ENCODE measurements around the gene ISLR2.
"Not testable (repeated sequence)": the region's sequence is repeated elsewhere in the genome, so short reads cannot be mapped to it uniquely, and the experiment has no call there.

ISLR2 gene, protein sequence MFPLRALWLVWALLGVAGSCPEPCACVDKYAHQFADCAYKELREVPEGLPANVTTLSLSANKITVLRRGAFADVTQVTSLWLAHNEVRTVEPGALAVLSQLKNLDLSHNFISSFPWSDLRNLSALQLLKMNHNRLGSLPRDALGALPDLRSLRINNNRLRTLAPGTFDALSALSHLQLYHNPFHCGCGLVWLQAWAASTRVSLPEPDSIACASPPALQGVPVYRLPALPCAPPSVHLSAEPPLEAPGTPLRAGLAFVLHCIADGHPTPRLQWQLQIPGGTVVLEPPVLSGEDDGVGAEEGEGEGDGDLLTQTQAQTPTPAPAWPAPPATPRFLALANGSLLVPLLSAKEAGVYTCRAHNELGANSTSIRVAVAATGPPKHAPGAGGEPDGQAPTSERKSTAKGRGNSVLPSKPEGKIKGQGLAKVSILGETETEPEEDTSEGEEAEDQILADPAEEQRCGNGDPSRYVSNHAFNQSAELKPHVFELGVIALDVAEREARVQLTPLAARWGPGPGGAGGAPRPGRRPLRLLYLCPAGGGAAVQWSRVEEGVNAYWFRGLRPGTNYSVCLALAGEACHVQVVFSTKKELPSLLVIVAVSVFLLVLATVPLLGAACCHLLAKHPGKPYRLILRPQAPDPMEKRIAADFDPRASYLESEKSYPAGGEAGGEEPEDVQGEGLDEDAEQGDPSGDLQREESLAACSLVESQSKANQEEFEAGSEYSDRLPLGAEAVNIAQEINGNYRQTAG

DNA sequence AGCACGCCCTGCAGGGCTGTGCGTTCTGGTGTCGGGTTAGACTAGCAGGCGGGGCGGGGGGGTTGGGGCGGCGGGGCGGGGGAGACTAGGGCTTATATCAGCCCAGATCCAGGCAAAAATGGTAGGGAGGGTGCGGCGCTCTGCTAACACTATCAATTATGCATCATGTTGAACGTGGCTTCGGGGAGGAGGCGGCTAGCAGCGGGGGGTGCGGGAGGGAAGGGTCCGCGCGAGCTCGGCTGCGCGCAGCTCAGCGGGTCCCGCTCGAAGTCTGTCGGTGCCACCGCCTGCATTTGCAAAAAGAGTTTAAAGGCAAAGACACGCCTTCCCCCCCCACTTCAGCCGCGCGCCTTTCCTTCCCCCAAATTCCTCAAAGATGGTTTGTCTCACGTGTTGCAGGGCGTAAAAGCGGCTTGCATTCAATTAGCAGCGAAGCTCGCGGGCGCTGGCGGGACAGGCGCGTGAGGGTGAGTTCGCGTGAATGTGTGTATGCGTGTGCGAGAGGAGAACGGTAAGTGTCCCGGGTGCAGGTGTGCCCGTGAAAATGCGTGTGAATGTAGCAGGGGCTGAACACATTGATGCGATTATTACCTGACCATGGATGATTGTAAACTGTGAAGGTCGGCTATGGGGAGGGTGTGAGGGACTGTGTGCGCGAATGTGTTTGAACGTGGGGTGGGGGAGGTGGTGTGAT, at the start of gene ISLR2:
TSS of gene ISLR2 (plus strand) at position 432 of the 694 bp plus-strand sequence. CDS start 2,169 bp downstream, outside the sequence.
- no peak for FAIRE-seq

DNA sequence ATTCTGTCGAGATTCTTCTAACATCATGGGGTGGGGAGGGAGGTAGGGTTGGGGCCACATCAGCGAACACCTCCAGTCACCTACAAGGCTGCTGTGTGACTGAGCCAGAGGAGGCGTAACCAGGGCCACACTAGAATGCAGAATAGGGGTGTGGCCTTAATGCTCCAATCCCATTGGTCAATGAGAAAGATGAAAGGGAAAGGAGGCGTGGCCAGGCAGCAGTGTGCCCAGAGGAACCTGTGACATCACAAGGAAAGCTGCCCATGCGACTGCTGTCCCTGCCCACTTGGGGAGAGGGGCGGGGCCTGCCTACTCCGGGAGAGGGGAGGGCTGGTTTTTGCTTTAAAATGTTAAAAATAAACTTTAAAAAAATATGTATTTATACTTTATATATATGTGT, 47.9 kb upstream of the ISLR2 start, which contains the start of gene GOLGA6A:
TSS of gene GOLGA6A (minus strand) at position 101 of the 400 bp plus-strand sequence. CDS start at position 60, 41 bp downstream.
- FAIRE-seq: not testable (repeated sequence)

DNA sequence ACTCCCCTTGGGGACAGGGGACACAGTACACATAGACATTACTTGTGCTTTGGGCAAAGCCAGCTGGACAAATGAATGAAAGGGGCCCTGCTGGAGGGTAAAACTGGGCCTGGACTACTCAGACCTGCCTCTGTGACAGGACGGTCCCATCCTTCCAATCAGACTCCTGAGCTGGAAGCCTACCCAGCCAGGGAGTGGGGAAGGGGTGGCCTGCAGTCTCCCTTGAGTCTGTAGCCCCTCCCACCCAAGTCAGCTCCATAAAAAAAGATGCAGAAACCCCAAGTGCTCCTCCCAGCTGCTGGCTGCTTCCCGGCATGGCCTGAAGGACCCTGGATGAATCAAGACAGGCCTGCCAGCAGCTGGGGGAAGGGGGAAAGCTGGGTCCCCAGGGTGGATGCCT, 35.8 kb upstream of the ISLR2 start:
- FAIRE-seq: not testable (repeated sequence)

DNA sequence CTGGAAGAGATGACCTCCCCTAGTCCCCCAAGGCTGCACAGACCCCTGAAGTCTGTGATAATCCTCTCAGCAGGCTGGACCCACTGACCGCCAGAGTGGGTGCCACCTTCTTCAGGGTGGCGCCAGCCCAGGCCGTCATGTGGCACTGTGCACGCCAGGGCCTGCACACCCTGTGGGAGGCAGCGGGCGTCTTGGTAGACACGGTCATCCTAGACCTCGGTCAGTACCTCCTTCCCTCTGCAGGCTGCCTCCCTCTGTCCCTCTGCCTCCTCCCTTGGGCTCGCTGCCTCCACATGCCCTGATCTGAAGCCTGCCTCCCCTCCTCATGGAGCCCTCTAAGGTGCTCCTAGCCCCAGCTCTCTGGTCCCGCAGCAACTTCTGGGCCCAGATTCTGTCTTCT, 34.8 kb upstream of the ISLR2 start:
- FAIRE-seq: not testable (repeated sequence)

DNA sequence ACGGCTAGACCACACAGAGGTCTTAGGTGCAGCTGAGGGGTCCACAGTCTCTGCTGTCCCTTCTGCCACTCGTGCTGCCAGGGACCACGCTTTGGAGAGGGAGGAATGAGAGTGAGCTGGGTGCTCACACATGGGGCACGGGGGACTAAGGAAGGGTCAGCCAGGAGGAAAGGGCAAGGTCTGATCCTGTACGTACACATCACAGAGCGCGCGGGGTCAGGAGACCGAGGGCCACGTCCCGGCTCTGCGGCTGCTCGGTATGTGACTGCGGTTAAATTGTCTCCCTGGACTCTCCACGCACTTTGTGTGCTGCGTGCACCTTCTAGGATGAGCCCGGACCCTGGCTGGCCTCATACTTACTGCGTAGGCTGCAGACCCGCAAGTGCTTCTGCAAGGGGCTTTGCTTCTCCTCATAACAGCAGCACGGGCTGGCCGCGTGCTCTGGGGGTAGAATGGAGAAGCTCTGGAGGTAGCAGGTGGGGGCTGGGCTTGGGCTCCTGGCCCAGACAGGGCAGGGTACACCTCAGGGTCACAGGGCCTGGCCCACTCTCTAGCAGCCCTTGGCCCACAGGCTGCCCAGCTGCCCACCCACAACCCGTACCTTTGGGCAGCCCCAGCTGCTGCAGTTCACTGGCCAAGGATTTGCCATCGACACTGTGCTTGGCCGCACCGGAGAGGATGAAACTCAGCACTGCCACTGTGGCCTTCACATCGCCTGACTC, 33.5 kb upstream of the ISLR2 start:
- not testable (repeated sequence) for FAIRE-seq

DNA sequence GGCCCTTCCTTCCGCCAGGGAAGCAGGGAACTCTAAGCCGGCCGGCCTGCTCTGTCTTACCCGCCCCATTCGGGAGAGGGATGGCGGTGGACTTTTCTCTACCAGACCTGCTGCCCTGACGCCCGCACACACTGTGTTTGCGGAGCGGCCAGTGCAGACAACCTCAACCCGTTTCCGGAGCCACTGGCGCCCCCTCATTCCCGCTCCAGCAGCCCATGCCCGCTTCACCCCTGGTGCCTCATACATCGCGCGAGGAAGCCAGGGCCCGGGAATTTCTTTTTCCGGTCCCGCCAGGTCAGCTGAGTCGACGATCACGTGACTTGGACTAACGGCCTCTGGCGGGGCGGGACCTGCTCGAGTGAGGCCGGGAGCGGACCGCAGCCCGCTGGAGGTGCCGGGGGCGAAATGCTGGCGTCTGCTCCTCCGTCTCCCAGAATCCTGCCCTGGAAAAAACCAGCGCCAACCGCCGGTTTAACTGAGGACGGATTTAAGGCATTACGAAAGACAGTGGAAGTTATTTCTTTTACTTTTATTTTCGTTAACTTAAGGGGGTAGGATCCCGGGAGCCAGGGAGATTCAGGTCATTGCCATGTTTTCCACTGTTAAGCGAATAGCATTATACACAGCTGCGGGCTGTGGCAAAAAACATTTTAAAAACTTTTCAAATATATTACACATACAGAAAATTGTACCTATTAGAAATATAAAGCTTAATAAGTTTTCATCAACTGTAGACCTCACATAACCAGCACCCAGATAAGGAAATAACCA, 30.2 kb upstream of the ISLR2 start:
- peak; percentile 51 for FAIRE-seq

DNA sequence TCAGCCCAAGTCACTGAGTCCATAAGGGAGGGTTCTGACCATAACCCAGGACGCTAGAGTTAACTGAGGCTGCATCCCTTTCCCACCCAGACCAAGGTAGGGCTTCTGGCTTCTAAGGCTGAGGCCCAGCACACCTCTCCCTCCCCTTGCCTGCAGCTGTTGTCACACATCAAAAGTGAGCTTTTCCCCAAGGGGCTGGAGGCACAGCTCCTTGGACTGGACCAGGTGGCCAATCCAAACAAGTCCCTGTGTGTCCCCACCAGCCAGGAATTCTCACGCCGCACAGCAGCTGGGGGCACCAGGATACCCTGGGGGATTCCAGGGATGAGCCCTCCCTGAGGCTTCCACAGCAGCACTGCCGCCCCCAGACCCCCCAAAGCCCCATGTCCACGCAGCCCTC, 22.3 kb upstream of the ISLR2 start:
- FAIRE-seq: no peak

DNA sequence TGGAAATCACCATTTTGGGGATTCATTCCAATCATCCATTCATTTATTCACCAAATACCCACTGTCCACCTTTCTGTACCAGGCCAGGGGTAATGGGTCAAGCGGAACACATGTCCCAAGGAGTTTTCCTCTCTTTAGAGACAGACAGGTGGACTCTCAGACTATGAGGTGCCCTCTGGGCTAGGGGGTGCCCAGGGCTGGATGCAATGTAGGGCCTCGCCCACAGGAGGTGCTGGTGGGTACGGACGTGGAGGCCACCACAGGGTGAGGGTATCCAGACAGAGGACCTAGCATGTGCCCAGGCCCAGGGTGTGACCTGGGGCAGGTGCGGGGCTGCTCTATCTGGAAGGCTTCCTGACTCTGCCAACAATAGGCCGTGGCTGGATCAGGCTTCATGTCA, 21.8 kb upstream of the ISLR2 start:
- not testable (repeated sequence) for FAIRE-seq

DNA sequence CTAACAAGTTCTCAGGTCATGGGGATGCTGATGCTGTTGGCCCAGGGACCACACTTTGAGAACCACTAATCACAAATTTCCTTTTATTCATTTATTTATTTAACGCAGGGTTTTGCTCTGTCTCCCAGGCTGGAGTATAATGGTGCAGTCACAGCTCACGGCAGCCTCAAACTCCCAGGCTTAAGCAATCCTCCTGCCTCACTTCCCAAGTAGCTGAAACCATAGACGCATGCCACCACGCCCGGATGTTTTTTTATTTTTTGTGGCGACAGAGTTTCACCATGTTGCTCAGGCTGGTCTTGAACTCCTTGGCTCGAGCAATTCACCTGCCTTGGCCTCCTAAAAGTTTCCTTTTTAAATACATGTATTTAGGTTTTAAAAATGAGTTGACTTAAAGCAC, 20.7 kb upstream of the ISLR2 start:
- FAIRE-seq: no peak

DNA sequence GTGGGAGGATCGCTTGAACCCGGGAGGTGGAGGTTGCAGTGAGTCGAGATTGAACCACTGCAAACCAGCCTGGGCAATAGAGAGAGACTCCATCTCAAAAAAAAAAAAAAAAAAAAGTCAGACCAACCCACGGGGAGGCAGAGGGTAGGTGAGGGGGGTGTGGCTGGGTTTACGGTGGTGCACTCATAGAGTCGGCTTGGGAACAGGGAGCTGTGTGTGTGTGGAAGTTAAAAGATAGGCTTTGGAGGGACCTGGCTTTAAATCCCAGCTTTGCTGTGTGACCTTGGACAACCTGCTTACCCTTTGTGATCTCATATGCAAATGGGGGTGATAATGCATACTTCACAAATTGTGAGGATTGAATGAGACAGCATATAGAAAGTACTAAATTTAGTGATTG, 10.0 kb upstream of the ISLR2 start:
- no peak for FAIRE-seq

DNA sequence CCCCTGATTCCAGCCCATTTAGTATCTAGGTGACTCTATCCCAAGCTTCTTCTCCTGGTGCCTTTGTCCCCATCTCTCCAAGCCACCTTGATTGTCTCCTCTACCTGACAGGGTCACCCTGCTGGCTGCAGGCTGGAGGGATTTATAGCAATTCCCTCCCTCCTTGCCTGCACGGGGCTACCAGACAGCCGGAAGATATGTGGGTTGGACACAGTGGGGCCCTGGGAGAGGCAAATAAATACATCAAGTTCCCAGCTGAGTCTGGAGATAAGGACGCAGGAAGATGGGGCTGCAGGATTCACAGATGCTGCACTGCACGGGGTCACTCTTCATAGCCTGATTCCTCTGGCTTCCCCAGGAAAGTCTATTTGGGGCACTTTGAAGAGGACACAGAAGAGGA, 9.3 kb upstream of the ISLR2 start:
- FAIRE-seq: no peak

DNA sequence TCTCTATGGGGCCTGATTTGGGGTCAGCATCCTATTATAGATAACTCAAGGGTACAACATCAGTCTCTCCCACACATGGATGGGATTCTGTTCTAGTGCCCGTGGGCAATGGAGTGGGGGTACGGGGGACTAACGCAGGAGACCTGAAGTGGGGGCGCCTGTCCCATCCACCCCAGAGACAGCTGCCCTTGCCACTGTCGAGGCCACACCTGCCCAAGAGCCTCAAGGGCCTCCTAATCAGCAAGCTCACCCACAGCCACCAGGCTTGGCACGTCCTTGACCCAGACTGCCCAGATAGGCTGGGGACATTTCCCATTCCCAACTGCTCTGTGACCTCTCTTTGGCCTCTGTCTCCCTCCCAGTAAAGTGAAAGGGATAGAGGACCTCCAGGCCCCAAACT, 8.5 kb upstream of the ISLR2 start:
- FAIRE-seq: no peak

DNA sequence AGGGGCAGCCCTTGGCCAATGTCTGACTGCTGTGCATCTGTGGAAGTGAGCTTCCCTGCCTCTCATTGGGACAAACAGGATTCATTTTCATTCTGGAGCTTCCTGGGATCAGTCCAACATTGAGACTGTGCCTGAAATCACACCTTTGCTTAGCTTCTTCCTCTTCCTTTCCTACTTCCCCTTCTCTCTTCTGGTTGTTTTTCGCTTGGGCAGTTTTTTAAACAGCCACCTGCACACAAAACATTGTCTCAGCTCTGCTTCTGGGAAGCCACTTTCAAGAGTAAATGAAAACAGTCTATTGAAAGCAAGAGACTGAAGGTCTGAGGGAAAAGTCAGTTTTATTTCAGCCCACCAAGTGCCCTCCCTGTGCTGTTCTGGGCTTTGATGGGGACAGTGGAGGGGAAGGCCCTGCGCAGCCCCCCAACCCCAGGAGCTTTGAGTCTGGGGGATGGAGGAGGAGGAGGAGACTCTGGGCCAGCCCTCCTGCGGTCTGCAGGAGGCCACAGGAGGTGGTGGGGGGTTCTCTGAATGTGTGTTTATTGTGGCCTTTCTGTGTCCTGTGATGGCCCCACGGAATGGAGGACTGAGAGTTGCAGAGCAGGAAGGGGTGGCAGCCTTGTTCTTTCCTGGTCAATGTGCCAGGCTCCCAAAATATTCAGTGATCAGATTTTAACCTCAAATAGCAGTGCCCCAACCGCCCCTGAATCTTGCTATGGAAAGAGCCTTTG, 7.8 kb upstream of the ISLR2 start:
- FAIRE-seq: no peak

DNA sequence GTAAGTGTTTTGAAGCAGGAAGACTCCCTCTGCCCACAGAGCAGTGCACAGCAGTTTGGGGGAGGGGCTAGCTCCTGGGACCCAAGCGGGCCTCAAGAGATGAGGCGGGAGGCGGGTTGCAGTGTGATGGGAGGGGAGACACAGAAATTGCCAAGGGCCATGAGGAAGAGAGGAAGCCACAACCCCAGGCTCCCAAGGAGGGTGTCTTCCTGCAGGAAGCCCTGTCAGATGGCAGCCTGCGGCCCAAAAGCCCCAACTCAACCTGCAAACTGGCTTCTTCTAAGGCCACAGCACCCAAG, 7.3 kb upstream of the ISLR2 start:
- FAIRE-seq: no peak

DNA sequence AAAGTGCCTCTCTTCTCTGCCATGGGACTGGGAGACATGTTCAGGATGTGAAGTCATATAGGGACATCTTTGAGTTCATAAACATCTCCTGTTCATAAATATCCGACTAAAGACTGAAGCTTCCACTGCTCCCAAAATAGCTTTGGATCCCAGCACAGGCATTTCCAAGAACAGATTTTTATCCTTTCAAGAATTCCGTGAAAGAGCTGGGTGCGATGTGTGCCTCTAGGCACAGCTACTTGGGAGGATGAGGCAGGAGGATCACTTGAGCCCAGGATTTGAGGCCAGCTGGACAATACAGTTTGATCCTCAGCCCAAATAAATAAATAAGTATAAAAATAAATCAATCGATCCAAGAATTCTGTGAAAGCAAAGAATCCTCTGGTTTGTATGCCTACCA, 6.7 kb upstream of the ISLR2 start:
- no peak for FAIRE-seq

DNA sequence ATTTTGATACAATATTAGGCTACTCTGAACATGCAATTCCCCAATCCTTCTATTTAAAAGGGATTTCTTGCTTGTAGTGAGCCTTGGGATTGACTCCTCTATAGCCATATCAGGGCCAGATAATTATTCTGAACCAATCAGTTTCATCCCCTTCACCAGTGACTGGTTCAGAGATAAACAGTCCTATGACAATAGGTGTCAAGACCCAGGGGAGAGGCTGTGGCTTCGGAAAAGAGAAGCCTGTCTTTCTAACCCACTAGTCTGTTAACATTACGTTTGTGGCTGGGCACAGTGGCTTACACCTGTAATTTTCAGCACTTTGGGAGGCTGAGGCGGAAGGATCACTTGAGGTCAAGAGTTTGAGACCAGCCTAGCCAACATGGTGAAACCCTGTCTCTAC, 6.2 kb upstream of the ISLR2 start:
- FAIRE-seq: no peak

DNA sequence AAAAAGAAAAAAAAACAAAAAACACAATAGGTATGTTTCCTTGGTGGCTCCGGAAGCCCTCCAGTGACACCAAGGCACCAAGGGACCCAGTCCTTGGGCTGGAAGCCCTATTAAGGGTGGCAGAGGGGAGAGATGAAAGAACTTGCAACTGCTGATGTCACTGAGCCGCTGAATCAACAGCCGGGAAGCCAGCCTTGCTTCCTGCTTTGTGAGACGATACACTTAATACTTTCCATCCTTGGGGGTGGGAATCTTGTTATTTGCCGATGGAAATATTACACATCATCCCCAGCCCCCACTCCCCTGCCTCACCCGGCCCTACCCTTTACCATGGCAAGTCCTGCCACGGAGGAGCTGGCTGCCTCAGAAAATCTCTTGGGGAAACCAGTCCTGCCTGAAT, 5.6 kb upstream of the ISLR2 start:
- FAIRE-seq: no peak

DNA sequence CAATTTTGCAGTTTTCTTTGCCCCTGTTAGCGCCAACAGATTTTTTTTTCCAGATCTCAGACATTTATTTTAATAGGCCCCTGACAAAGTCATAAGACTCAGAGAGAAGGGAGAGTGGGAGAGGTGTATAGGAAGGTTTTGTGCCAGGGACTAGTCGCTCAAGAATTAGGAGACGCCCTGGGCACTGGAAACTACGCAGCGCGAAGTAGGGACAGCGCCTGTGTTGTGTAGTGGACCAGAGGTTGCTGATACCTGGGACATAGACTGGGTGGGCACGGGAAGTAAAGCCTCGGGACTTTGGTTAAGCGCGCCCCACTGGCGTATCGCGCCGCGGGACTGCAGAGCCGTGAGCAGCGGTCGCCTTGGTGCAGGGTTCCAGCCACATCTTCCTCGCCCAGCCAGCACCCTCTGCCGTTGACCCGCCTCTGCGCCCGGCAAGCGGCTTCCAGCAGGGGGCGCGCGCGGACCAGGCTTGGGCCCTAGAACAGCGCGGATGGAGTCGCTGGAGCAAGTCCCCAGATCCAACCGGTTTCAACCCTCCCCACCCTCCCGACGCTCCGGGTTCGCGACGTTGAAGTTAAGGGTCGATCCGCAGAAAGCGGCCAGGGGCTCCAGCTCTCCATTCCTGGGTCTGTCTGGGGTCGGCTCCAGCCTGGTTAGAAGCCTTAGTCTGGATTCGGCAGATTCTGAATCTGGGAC, 3.0 kb upstream of the ISLR2 start:
- no peak for FAIRE-seq

DNA sequence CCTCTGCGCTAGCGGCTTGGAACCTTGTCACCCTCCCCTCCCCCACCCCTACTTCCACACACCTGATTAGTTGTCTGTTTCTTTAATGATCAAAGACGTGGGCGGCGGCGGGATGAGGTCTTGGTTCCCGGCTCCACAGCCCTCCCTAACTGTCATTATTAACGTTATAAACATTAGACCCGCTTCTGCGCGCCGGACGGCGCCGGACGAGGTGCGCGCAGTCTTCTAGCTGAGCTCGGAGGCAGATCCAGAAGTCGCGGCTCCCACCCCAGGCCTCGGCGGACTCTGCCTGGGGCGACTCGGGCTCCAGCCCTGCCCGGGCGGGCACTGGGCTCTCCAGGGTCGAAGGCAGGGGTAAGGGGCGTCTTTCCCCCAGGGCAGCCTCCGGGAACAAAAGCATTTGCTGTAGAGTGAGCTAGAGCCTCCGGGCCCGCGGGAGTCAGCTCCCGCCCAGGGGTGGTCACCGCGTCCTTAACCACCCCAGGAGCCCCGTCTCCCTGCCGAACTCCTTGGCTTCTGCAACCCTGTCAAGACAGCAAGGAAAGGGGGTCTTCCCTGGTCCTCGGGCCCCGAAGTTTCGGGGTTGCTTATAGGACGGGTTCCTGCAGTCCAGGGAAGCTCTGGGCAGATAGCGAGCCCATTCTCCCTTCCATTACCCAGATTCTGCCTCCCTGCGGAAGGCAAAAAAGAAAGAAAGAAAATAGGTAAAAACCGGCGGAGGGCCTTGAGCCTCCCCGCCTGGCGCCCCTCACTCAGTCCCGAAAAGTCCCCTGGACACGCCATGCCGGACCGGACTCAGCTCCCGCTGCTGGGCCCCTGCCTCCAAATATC, 2.2 kb upstream of the ISLR2 start:
- no peak for FAIRE-seq

Data from G401.6 (cell line).